Cardiac septum (tissue), 1 donor: ENCODE data around the gene USP34. TPM values are rescaled to one million over a fixed set of nuclear protein-coding genes. Genes with fewer than 3 reads are reported as not detected.

Source experiments
- DNase-seq: peaks from one replicate; pipeline ENCODE4 v3.0.0-alpha.2; 2020; ENCODE audit warnings: low spot score
- intact Hi-C: fragments of 100-400 bp; cut with DNase I; formaldehyde crosslinking; loops from one replicate; pipeline ENCODE4 v1.14.0; 2022
- total RNA-seq: library from RNA; stranded (reverse); fragmentation: NEBNext Ultra II Directional; extraction: Animal tissue kit (Norgen Biotek cat#: 25700); gene quantifications from one replicate; pipeline ENCODE4 v1.2.1, GENCODE V29; 2021
- donor health status: DM: no; HTN: no; CAD: no.

The USP34 gene
- total RNA-seq, 1 donor from 2014 or later: 73.2 TPM

GRCh38 chr2:61275575-61276184 is 195.2 kb downstream of the USP34 start:
- intact Hi-C loops: no loop called here
- no peak for DNase-seq

- intact Hi-C loops: no loop called here
- no peak for DNase-seq
Measured at GRCh38 chr2:61272421-61273070, 198.3 kb downstream of the USP34 start.

- DNase-seq: no peak
- intact Hi-C loops: no loop called here
Measured at GRCh38 chr2:61268249-61268648, 202.6 kb downstream of the USP34 start.

- no peak for DNase-seq
- intact Hi-C loops: no loop called here
Measured at GRCh38 chr2:61266632-61267505, 204.0 kb downstream of the USP34 start.

- no peak for DNase-seq
- intact Hi-C loops: no loop called here
Measured at GRCh38 chr2:61263830-61264229, 207.1 kb downstream of the USP34 start.

- intact Hi-C loops: no loop called here
- DNase-seq: no peak
Measured at GRCh38 chr2:61262699-61263098, 208.2 kb downstream of the USP34 start.

GRCh38 chr2:61257446-61257845 is 213.4 kb downstream of the USP34 start:
- intact Hi-C loops: no loop called here
- no peak for DNase-seq

- intact Hi-C loops: no loop called here
- no peak for DNase-seq
Measured at GRCh38 chr2:61255580-61256437, 215.1 kb downstream of the USP34 start.

GRCh38 chr2:61254536-61254935 is 216.4 kb downstream of the USP34 start:
- no peak for DNase-seq
- intact Hi-C loops: no loop called here

- intact Hi-C loops: no loop called here
- DNase-seq: no peak
Measured at GRCh38 chr2:61253136-61253535, 217.8 kb downstream of the USP34 start.

- DNase-seq: no peak
- intact Hi-C loops: no loop called here
Measured at GRCh38 chr2:61252031-61252430, 218.9 kb downstream of the USP34 start.

GRCh38 chr2:61249521-61250071 is 221.3 kb downstream of the USP34 start:
- DNase-seq: no peak
- intact Hi-C loops: no loop called here

- intact Hi-C loops: no loop called here
- DNase-seq: no peak
Measured at GRCh38 chr2:61247204-61247812, 223.6 kb downstream of the USP34 start.

- intact Hi-C loops: no loop called here
- no peak for DNase-seq
Measured at GRCh38 chr2:61244694-61245093, 226.2 kb downstream of the USP34 start.

- no peak for DNase-seq
- intact Hi-C loops: no loop called here
Measured at GRCh38 chr2:61241266-61241665, 229.6 kb downstream of the USP34 start.

GRCh38 chr2:61238219-61239012 is 232.5 kb downstream of the USP34 start:
- intact Hi-C loops: no loop called here
- DNase-seq: no peak

- DNase-seq: no peak
- intact Hi-C loops: no loop called here
Measured at GRCh38 chr2:61235716-61236115, 235.2 kb downstream of the USP34 start.

GRCh38 chr2:61233581-61233980 is 237.3 kb downstream of the USP34 start:
- intact Hi-C loops: no loop called here
- no peak for DNase-seq
